ENCODE results near the gene GPR65.

- no peak for TF ChIP-seq CTCF (conservative IDR thresholded peaks at IDR 0.05; ENCODE audit: low read length)
- TF ChIP-seq EZH2phosphoT487 (IDR thresholded peaks at IDR 0.05; ENCODE audit: borderline replicate concordance): no peak
These were observed 15.0 kb upstream of the GPR65 start for GRCh38 chr14:87989956-87990299.
